Spleen (tissue), 11 donors: ENCODE results near the gene PYROXD2. TPM values are rescaled to one million over a fixed set of nuclear protein-coding genes. Genes with fewer than 3 reads are reported as not detected.

Source experiments
- DNase-seq: peaks from one replicate; pipeline ENCODE4 v3.0.0-alpha.2; 2020
- H3K27ac ChIP-seq, 8 donors: fragments of 200-600 bp; sonication (generic) in 7 of 8; 1 replicate in 4 of 8; 2 replicates in 4 of 8; pipeline versions ENCODE4 v1.5.0 to v1.8.0; 2016 to 2021; ENCODE audit warnings: inconsistent platforms in 4 of 8, mild to moderate bottlenecking in 4 of 8, moderate library complexity in 1 of 8
- H3K27me3 ChIP-seq, 7 donors: fragments of 200-600 bp; sonication (generic) in 6 of 7; replicated peaks in 1 of 7; 1 replicate in 4 of 7; 2 replicates in 3 of 7; pipeline versions ENCODE4 v1.5.0 to v1.8.0; 2016 to 2021; ENCODE audit warnings: inconsistent platforms in 3 of 7, mild to moderate bottlenecking in 1 of 7
- H3K36me3 ChIP-seq, 6 donors: fragments of 200-600 bp; sonication (generic) in 5 of 6; 1 replicate in 4 of 6; 2 replicates in 2 of 6; pipeline versions ENCODE4 v1.5.0 to v1.8.0; 2016 to 2021; ENCODE audit warnings: inconsistent platforms in 2 of 6
- H3K4me1 ChIP-seq, 6 donors: fragments of 200-600 bp; sonication (generic) in 5 of 6; 1 replicate in 3 of 6; 2 replicates in 3 of 6; pipeline versions ENCODE4 v1.5.0 to v1.8.0; 2016 to 2021; ENCODE audit warnings: inconsistent platforms in 3 of 6
- H3K4me3 ChIP-seq, 8 donors: fragments of 200-600 bp; sonication (generic) in 7 of 8; 1 replicate in 4 of 8; 2 replicates in 4 of 8; pipeline versions ENCODE4 v1.5.0 to v1.8.0; 2016 to 2021; ENCODE audit warnings: inconsistent platforms in 4 of 8, mild to moderate bottlenecking in 4 of 8, moderate library complexity in 2 of 8
- H3K9me3 ChIP-seq, 8 donors: fragments of 200-600 bp; sonication (generic) in 7 of 8; 1 replicate in 4 of 8; 2 replicates in 4 of 8; pipeline versions ENCODE4 v1.5.0 to v1.8.0; 2016 to 2021; ENCODE audit warnings: inconsistent platforms in 4 of 8
- POLR2A ChIP-seq, 3 donors: fragments of 450-650 bp; IDR thresholded peaks; one replicate each; pipeline ENCODE4 v1.5.1; 2017; ENCODE audit warnings: antibody characterized with exemption in 3 of 3, mild to moderate bottlenecking in 1 of 3
- POLR2AphosphoS5 ChIP-seq, 3 donors: sonication (generic); formaldehyde crosslinking; IDR thresholded peaks; one replicate each; pipeline ENCODE4 v1.5.1; 2017; ENCODE audit warnings: antibody characterized with exemption in 3 of 3
- WGBS, 5 donors: extraction: QIAGEN DNeasy Blood & Tissue Kit in 3 of 5; methylation state at CpG; one replicate each; pipeline versions ENCODE4 v1.1.5 to v1.1.7; 2013 to 2018; 5-methylcytosine and 5-hydroxymethylcytosine counted together
- intact Hi-C: fragments of 100-400 bp; cut with DNase I; formaldehyde crosslinking; loops from one replicate; pipeline ENCODE4 v1.15.0; 2023; ENCODE audit warnings: low total_unique reads
- polyA plus RNA-seq, 3 donors: library from polyadenylated mRNA; stranded (reverse); fragments of 200-250 nt; gene quantifications; one replicate each; pipeline ENCODE4 v1.2.1, GENCODE V29; 2013
- total RNA-seq, 7 donors: library from RNA; depleted of rRNA in 3 of 7; stranded (reverse); fragments of >200 nt in 3 of 7; fragmentation: NEBNext Ultra II Directional in 4 of 7; extraction: Animal tissue kit (Norgen Biotek cat#: 25700) in 4 of 7; gene quantifications; one replicate each; pipeline versions ENCODE4 v1.1.0 to v1.2.1, GENCODE V29; 2016 to 2021
- TF ChIP-seq, protein P1 (sequence below), 11 experiments: fragments of 200-600 bp in 7 of 11; fragments of 450-650 bp in 4 of 11; sonication (generic) in 4 of 11; IDR thresholded peaks in 8 of 11; conservative IDR thresholded peaks in 3 of 11; 1 replicate in 7 of 11; 2 replicates in 4 of 11; pipeline versions ENCODE4 v1.4.0 to v1.8.0; 2016 to 2021; ENCODE audit warnings: antibody characterized with exemption in 11 of 11, inconsistent platforms in 4 of 11, mild to moderate bottlenecking in 1 of 11
- donor health status: healthy with polysubstance abuse.
- donor health status: DM: no; HTN: no; CAD: no; lungs with moderate emphysema.
- donor health status: DM: no; HTN: no; CAD: no.
- donor health status: Bipolar disorder and iron deficiency.
- donor health status: healthy.
- donor health status: DM: no; HTN: no; CAD: no.
- donor health status: DM: yes; HTN: yes; CAD: no.

PYROXD2 gene
- total and polyA plus RNA-seq, 10 donors = 4.7 to 26.0 (median 11.6) TPM

DNA sequence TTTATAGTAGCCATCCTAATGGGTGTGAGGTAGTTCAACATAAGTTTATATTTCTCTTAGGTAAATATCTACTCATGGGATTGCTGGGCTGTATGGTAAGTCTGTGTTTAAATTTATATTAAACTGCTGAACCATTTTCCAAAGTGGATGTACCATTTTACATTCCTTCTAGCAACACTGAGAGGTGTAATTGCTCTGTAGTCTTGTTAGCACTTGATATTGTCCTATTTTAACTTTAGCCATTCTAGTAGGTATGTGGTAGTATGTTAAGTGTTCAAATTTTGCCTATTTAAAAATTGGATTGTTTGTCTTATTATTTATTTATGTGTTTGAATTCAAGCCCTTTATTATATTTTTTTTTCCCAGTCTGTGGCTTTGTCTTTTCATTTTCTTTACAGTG lies 34.3 kb upstream of the PYROXD2 start:
- DNase-seq = no peak
- peaks cover 0 to 5% (median 0%) of the 10 kb centered on the region in 7 donors for H3K27me3 ChIP-seq
- H3K4me1 ChIP-seq = peaks cover 16 to 35% (median 27%) of the 10 kb centered on the region in 6 donors
- no peak overlapping the region for H3K27ac ChIP-seq
- intact Hi-C loops = no loop called here
- peaks cover 0 to 13% (median 10%) of the 10 kb centered on the region in 6 donors for H3K36me3 ChIP-seq
- H3K9me3 ChIP-seq = no peaks in the 10 kb centered on the region
- no peak overlapping the region for H3K4me3 ChIP-seq
- TF ChIP-seq POLR2A (IDR thresholded peaks at IDR 0.05) (no peak), POLR2AphosphoS5 (IDR thresholded peaks at IDR 0.05) (no peak)
- TF ChIP-seq, protein P1, sequence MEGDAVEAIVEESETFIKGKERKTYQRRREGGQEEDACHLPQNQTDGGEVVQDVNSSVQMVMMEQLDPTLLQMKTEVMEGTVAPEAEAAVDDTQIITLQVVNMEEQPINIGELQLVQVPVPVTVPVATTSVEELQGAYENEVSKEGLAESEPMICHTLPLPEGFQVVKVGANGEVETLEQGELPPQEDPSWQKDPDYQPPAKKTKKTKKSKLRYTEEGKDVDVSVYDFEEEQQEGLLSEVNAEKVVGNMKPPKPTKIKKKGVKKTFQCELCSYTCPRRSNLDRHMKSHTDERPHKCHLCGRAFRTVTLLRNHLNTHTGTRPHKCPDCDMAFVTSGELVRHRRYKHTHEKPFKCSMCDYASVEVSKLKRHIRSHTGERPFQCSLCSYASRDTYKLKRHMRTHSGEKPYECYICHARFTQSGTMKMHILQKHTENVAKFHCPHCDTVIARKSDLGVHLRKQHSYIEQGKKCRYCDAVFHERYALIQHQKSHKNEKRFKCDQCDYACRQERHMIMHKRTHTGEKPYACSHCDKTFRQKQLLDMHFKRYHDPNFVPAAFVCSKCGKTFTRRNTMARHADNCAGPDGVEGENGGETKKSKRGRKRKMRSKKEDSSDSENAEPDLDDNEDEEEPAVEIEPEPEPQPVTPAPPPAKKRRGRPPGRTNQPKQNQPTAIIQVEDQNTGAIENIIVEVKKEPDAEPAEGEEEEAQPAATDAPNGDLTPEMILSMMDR (IDR thresholded peaks at IDR 0.05 in 8 of 11, conservative IDR thresholded peaks at IDR 0.05 in 3 of 11) = no peak

DNA sequence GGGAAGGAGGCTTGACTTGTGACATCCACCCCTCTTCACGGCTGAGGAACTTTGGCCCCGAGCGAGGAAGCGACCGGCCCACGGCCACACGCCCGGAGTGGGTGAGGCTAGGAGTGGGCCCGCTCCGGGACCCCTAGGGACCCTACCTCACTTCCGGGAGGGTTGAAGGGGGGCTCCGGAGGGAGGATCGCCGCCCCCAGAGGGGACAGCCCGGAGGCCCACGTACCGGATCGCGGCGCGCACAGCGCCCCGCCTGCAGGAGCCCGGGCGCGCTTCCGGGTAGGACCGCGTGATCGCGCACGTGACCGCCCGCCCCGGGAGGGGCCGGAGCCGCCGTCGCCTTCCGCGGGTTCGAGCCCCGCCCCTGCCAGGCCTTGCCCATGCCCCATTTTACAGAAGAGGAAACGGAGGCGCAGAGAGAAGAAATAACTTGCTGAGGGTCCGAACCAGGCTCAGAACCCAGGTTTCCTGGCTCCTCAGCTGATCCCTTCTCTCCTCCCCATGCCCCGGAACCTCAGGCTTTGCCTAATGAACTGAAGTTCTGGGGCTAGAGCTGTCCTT lies 31.8 kb upstream of the PYROXD2 start, which contains the start of gene HPS1:
TSS of gene HPS1 (minus strand) at position 275 of the 561 bp plus-strand sequence. CDS start 3,695 bp downstream, outside the sequence.
- H3K27ac ChIP-seq = peak within 1 kb of the TSS; percentile 88 to 94 (median 92)
- peaks cover 0 to 38% (median 31%) of the 10 kb centered on the region in 6 donors for H3K36me3 ChIP-seq
- WGBS, 5 donors = 2 to 3% (median 2%) methylated on average over 39 to 47 of the region's 47 CpGs

DNA sequence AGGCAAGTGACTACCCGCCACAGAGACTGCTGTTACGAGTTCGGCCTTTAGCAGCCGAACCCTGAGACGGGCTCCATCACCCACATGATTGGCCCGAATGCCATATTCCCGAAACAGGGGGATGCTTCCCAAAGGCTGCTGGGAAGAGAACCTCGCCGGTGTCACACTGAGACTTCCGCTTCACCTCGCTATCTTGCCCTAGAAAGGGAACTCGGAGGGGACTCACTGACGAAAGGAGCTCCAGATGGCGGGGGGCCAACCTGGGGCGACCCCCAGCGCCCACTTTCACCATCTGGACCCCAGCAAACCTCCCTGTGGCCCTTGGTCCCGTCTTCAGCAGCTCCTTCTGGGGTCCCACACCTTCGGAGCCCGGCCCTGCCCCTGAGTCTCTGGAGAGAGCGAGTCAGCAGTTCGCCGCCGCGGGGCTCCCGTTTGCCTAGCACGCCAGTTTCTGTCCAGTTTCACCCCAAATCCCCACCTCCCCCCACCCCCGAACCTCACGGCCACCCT lies 31.2 kb upstream of the PYROXD2 start:
- peak; percentile 92 for DNase-seq
- peak overlapping the region; percentile 88 to 94 (median 92) for H3K27ac ChIP-seq
- intact Hi-C loops = no loop called here
- H3K27me3 ChIP-seq = no peaks in the 10 kb centered on the region
- no peaks in the 10 kb centered on the region for H3K9me3 ChIP-seq
- peaks cover 17 to 64% (median 45%) of the 10 kb centered on the region in 6 donors for H3K4me1 ChIP-seq
- peak overlapping the region; percentile 70 to 87 (median 74) for H3K4me3 ChIP-seq
- no peak for TF ChIP-seq POLR2A (IDR thresholded peaks at IDR 0.05)
- TF ChIP-seq, protein P1 (IDR thresholded peaks at IDR 0.05 in 8 of 11, conservative IDR thresholded peaks at IDR 0.05 in 3 of 11) = peak in 1 of 11 experiments; percentile 6
- WGBS, 5 donors = 2 to 10% (median 6%) methylated on average over 20 to 28 of the region's 28 CpGs
- H3K36me3 ChIP-seq = peaks cover 0 to 44% (median 33%) of the 10 kb centered on the region in 6 donors

More for the DNA sequence above, 31.8 kb upstream of the PYROXD2 start, which contains the start of gene HPS1:
- intact Hi-C loops = no loop called here
- Histone ChIP-seq H3K9me3 (no peaks in the 10 kb centered on the region), H3K4me1 (peaks cover 17 to 60% (median 40%) of the 10 kb centered on the region in 6 donors), H3K27me3 (no peaks in the 10 kb centered on the region), H3K4me3 (peak within 1 kb of the TSS; percentile 70 to 87 (median 74))
- TF ChIP-seq POLR2AphosphoS5 (IDR thresholded peaks at IDR 0.05) = peak; percentile 93 to 94 (median 94)
- TF ChIP-seq, protein P1 (IDR thresholded peaks at IDR 0.05 in 8 of 11, conservative IDR thresholded peaks at IDR 0.05 in 3 of 11) = peak in 3 of 11 experiments; percentile 12 to 37 (median 24)
- peak in 1 of 3 donors; percentile 72 for TF ChIP-seq POLR2A (IDR thresholded peaks at IDR 0.05)
- peak; percentile 97 for DNase-seq

DNA sequence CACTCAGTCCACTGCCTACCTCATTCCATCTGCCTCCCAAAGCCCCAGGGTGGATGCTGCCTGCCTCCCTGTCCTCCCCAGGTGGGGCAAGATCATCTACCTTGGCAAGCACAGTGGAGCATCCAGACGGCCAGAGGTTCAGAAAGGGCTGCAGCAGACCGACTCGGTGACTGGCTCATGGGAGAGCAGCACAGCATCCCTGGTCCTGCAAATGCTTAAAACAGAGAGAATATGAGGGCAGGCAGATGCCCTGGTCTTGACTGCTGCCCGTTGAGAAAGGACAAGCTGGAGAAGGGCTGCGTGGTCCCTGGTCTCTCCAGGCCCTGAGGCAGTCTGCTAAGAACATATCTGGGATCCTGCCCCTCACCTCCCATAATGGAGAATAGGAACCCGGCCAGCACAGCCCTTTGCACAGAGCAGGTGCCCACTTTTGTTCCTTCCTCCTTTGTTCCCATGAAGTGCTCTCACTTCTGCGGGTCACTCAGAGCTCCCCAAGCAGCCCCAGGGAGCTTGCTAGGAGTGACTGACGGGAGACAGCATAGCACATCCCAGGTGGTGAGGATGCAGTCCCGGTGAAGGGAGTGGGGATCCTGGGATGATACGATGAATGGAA lies 30.3 kb upstream of the PYROXD2 start:
- H3K27ac ChIP-seq = peak overlapping the region in 6 of 8 donors; percentile 90 to 94 (median 92)
- H3K4me3 ChIP-seq = peak overlapping the region in 6 of 8 donors; percentile 70 to 87 (median 74)
- no peaks in the 10 kb centered on the region for H3K27me3 ChIP-seq
- 83 to 91% (median 86%) methylated on average over 10 of the region's 10 CpGs for WGBS, 5 donors
- H3K36me3 ChIP-seq = peaks cover 0 to 53% (median 39%) of the 10 kb centered on the region in 6 donors
- no peak for DNase-seq
- TF ChIP-seq, protein P1 (IDR thresholded peaks at IDR 0.05 in 8 of 11, conservative IDR thresholded peaks at IDR 0.05 in 3 of 11) = no peak
- TF ChIP-seq POLR2AphosphoS5 (IDR thresholded peaks at IDR 0.05) = no peak
- TF ChIP-seq POLR2A (IDR thresholded peaks at IDR 0.05) = no peak
- peaks cover 17 to 64% (median 46%) of the 10 kb centered on the region in 6 donors for H3K4me1 ChIP-seq
- intact Hi-C loops = no loop called here
- H3K9me3 ChIP-seq = no peaks in the 10 kb centered on the region
